ENCODE measurements around the gene SEC23B. TPM values are rescaled to one million over a fixed set of nuclear protein-coding genes. Genes with fewer than 3 reads are reported as not detected.

SEC23B gene
- total and polyA plus RNA-seq, 10 of the 15 experiments (the other 5 are each of a cell fraction or from before 2014, with no cell fraction given) = 49.1 to 121 (median 75.6) TPM

- TF ChIP-seq BACH1 (IDR thresholded peaks at IDR 0.05; ENCODE audit: borderline replicate concordance) (0 out of 2 replicates have a peak, but pooled peaks have one; percentile 51), MAX (IDR thresholded peaks at IDR 0.05; ENCODE audit: low read depth, low read length) (0 out of 2 replicates have a peak, but pooled peaks have one; percentile 49), SIN3A (IDR thresholded peaks at IDR 0.05; ENCODE audit: low read depth, low read length) (peak; percentile 71; the same call in 1 of the 2 replicates), RAD51 (IDR thresholded peaks at IDR 0.05) (no peak), MLLT1 (IDR thresholded peaks at IDR 0.05) (peak; percentile 33; the same call in 1 of the 2 replicates), YY1 (IDR thresholded peaks at IDR 0.05; ENCODE audit: low read depth, low read length) (peak; percentile 92), RUNX3 (IDR thresholded peaks at IDR 0.05; ENCODE audit: low read length) (peak; percentile 50), BHLHE40 (IDR thresholded peaks at IDR 0.05; ENCODE audit: borderline replicate concordance in 1 of 2, low read depth in 2 of 2, low read length in 1 of 2) (peak in 1 of 2 experiments; percentile 31; a peak in 1 of 4 replicates), RELA (IDR thresholded peaks at IDR 0.05; ENCODE audit: borderline replicate concordance, partially characterized antibody) (peak; percentile 13), DPF2 (IDR thresholded peaks at IDR 0.05) (peak; percentile 48; the same call in 1 of the 2 replicates), SREBF1 (IDR thresholded peaks at IDR 0.05; ENCODE audit: low read length) (peak; percentile 83), ZBTB11 (CRISPR knock-in tag; IDR thresholded peaks at IDR 0.05) (no peak), NFIC (IDR thresholded peaks at IDR 0.05; ENCODE audit: low read depth, low read length) (no peak), POLR2A (IDR thresholded peaks at IDR 0.05; ENCODE audit: low read depth, low read length) (peak; percentile 73), TCF12 (IDR thresholded peaks at IDR 0.05; ENCODE audit: low read depth, low read length) (no peak), SIX5 (IDR thresholded peaks at IDR 0.05; ENCODE audit: low read depth, low read length, severe bottlenecking) (peak; percentile 84), RB1 (IDR thresholded peaks at IDR 0.05; ENCODE audit: borderline replicate concordance) (0 out of 2 replicates have a peak, but pooled peaks have one; percentile 55), IKZF1 (conservative IDR thresholded peaks at IDR 0.05) (peak; percentile 86), ATF2 (IDR thresholded peaks at IDR 0.05; ENCODE audit: low read length) (no peak)
Observed at GRCh38 chr20:18496740-18497592, 10.8 kb upstream of the SEC23B start, which contains the start of gene RBBP9 (continued).
